BE2C (cell line): ENCODE measurements around the gene CKS1B.

Source experiments
- DNase-seq: peaks from one replicate; pipeline ENCODE4 v3.0.0-alpha.2; 2020
- H3K27me3 ChIP-seq: fragments of 250-450 bp; sonication (Bioruptor Pico); 2 replicates; pipeline ENCODE4 v1.5.1; 2020; ENCODE audit warnings: mild to moderate bottlenecking
- H3K36me3 ChIP-seq: fragments of 250-450 bp; sonication (Bioruptor Pico); 2 replicates; pipeline ENCODE4 v1.5.1; 2020; ENCODE audit warnings: mild to moderate bottlenecking
- H3K4me1 ChIP-seq: fragments of 250-450 bp; sonication (Bioruptor Pico); 2 replicates; pipeline ENCODE4 v1.5.1; 2020
- H3K4me3 ChIP-seq: 2 replicates; pipeline ENCODE4 v1.5.1; 2011; ENCODE audit warnings: low read depth, low read length
- H3K9me3 ChIP-seq: fragments of 250-450 bp; sonication (Bioruptor Pico); 2 replicates; pipeline ENCODE4 v1.5.1; 2020
- CTCF ChIP-seq: IDR thresholded peaks from 2 replicates; pipeline ENCODE4 v1.5.1; 2012; ENCODE audit warnings: mild to moderate bottlenecking, low read depth, low read length

Gene CKS1B

GRCh38 chr1:155012776-155013602 lies 38.5 kb downstream of the CKS1B start:
- peaks cover 33% of the 10 kb centered on the region for H3K4me1 ChIP-seq
- H3K9me3 ChIP-seq: no peaks in the 10 kb centered on the region
- H3K27me3 ChIP-seq: no peaks in the 10 kb centered on the region
- H3K36me3 ChIP-seq: peaks cover 17% of the 10 kb centered on the region
- DNase-seq: no peak
- no peak for TF ChIP-seq CTCF
- H3K4me3 ChIP-seq: no peak overlapping the region

- Histone ChIP-seq H3K36me3 (peaks cover 17% of the 10 kb centered on the region), H3K4me1 (peaks cover 34% of the 10 kb centered on the region), H3K9me3 (no peaks in the 10 kb centered on the region), H3K27me3 (no peaks in the 10 kb centered on the region), H3K4me3 (no peak overlapping the region)
- TF ChIP-seq CTCF: no peak
- DNase-seq: no peak
Measured at GRCh38 chr1:155013632-155014031, 39.2 kb downstream of the CKS1B start.

- Histone ChIP-seq H3K4me1 (peaks cover 34% of the 10 kb centered on the region), H3K4me3 (no peak overlapping the region), H3K27me3 (no peaks in the 10 kb centered on the region), H3K36me3 (peaks cover 17% of the 10 kb centered on the region), H3K9me3 (no peaks in the 10 kb centered on the region)
- no peak for TF ChIP-seq CTCF
- DNase-seq: no peak
Measured at GRCh38 chr1:155014709-155015508, 40.4 kb downstream of the CKS1B start.

- no peak for TF ChIP-seq CTCF
- H3K36me3 ChIP-seq: peaks cover 17% of the 10 kb centered on the region
- DNase-seq: no peak
- H3K27me3 ChIP-seq: no peaks in the 10 kb centered on the region
- peaks cover 34% of the 10 kb centered on the region for H3K4me1 ChIP-seq
- H3K4me3 ChIP-seq: no peak overlapping the region
- no peaks in the 10 kb centered on the region for H3K9me3 ChIP-seq
Measured at GRCh38 chr1:155015527-155016230, 41.2 kb downstream of the CKS1B start.

GRCh38 chr1:155016231-155016831 lies 41.9 kb downstream of the CKS1B start:
- H3K36me3 ChIP-seq: peaks cover 17% of the 10 kb centered on the region
- TF ChIP-seq CTCF: no peak
- no peaks in the 10 kb centered on the region for H3K9me3 ChIP-seq
- H3K4me1 ChIP-seq: peaks cover 29% of the 10 kb centered on the region
- no peaks in the 10 kb centered on the region for H3K27me3 ChIP-seq
- no peak for DNase-seq
- H3K4me3 ChIP-seq: no peak overlapping the region
